GM21737 (cell line): Measurements from ENCODE around the gene BACH2.
"Not testable (repeated sequence)": the region's sequence is repeated elsewhere in the genome, so short reads cannot be mapped to it uniquely, and the experiment has no call there.

Experiments used
- ATAC-seq: cut with Tn5 transposase; IDR thresholded peaks from one replicate; pipeline ENCODE4 v1.9.1; 2021; ENCODE audit warnings: mild to moderate bottlenecking, moderate library complexity; ENCODE audit not compliant: unreplicated experiment

The BACH2 gene

DNA sequence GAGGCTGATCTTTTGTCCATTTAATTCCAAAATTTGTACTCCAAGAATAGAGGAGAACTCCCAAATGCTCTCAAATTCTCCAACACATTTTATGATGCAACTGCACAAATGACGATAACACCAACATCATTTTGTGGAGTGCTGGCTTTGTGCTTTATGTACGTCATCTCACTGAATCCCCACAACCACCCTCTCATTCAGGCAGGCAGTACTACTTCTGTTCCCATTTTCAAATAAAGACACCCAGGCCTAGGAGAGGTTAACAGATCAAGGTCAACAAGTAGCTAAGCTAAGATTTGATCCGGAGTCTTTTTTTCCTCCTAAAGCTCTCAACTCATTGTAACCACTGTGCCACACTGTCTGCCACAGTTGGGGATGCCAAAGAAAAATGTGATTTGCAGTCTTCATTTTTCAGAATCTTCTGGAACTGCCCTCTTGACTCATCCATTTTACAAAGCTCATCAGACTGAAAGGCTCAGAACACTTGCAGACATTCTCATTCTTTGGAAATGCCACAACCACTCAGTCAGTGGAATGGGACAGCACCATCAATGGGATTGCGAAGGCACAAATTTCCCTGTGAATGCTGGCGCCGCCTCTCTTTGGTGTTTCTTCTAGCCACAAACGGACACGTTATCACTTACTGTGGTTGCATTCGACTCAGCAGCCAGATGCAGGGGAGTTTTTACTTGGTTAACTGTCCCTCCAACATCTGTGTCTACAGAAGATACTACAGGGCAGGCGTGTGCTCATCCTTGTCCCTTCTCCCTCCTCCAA, 217.9 kb downstream of the BACH2 start:
- ATAC-seq: no peak

DNA sequence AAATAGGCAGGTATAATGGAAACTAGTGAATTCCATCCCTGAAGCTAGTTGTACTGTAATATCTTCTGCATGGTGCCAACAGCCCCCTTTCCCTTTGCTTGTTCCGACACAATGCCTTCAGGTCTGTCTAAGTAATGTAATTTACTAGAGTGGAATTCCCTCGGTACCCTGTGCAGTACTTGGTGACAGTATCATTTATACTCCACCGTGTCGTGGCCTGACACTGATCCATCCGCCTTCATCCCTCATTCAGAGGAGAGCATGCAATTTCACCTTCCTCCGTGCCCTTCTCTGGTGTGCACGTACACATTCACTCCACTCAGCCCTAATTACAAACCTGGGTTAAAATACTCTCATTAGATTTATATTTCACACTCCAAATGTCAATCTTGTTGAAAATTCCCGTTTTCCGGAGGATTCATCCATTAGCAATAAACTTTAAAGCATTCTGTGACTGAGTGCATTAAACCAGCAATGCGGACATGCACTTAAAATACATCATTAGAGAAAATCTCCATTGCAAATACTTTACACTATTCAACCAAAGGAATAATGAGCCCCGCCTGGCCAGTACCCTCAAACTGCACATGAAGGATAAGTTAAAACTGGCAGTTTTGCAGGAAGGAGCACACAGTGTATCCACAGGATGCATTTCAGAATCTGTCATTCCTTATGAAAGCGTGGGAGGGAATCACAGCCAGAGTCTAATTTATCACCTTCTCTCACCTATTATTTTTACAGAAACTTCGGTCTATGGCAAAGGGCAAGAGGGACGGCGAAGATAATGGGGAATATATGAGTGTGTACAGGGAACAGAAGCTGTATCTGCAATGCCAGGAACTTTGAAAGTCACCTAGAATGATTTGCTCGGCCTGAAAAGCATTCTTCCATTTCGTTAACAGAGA, 219.9 kb downstream of the BACH2 start:
- no peak for ATAC-seq

DNA sequence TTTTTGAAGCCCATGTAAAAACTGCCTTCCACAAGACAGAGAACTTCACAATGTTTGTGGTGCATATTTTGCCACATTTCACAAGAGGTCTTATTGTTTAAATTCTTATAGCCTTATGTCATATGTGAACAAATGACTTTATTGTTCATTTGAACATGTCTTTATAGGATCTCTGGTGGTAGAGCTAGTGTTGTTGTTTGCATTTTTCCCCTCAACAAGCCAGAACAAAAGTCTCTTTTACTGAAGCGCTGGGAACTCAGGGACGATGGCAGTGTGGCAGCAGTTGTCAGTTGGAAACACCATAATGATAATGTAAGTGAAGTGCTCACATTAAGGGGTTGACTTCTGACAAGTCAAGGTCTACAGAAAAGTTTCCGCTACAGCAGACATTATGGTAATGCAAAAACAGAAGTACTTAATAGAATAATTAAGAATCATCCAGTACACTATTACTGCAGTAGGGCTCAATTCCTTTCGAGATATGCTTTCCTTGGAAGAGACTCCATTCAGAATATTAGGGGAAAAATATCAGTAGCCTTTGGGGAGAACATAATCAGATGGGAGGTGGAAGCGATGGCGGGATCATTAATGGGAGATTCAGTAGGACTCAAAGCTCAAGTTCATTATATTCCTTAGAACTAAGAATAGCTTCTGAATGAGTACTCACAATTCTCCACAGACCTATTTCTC, 222.3 kb downstream of the BACH2 start:
- no peak for ATAC-seq

DNA sequence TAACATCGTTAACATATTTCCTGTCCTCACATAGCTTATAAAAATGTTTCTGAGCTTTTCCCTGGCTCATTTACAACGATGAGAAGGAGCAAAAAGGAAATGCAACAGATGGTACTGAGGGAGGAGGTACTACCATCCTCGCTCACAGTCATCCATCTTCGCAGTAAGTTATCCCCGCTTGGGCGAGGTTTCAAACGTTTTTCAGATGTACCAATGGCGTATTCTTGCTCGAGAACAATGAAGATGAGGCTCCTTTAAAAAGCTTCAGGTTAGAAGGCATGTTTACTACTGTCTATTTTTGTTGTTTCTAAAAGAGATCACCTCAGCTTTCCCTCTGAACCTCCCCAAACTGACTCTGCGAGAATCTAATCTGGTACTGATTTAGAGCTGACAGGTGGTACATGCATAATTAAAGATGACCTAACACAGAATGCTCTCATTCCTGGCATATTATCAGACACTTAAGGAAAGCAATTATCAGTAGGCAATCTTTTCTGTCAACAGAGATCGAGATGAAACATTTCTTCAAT, 223.6 kb downstream of the BACH2 start:
- ATAC-seq: no peak

DNA sequence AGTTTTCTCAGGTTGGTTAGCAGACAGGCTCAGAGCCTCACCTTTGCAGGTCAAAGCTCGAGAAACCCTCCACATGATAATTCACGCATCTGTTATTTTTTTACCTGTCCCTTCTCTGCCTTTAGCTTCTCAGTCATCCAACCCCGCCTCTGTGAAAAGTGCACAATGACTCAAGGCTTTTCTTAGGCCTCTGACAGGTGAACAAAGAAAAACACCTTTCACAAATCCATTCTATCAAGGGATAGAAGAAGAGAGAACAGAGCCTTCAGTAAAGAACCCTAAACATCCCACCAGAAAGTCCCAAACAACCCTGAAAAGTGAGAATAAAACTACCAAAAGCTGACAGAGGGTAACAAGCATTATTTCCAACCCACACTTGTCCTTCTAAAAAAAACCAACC, 224.1 kb downstream of the BACH2 start:
- no peak for ATAC-seq

DNA sequence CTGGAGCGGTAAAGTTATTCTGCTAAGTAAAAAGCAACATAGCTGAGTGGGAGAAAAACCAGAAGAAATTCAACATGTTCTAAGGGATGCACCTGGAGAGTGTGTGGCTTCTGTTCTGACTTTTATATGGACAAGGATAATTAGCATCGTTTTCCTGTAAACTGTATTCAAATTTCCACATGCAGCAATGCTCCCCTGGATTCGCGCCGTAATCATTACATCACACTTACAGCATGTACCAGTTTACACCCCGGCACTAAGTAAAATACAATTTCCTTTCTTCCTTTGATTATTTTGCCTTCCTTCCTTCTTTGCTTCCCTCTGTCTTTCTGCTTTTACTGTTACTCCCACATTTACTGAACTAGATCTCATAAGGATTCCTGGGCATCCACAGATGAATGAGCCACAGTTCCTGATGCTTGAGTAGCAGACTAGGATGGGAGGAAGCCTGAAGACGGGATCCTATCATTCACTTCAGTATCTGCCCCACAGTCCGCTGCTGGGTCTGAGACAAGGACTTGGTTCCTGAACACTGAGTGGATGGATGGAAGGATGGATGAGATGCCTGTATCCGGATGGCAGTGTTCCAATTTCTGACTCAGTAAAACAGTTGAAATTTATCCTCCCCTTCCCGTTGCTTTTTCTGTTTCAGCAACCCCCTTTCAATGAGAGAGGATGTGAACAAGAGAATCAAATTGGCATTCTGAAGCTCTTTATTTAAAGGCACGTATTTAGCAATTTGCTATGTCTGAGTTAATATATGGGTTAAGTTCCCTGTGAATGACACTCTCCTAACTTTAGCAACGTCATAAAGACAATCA, 227.7 kb downstream of the BACH2 start:
- no peak for ATAC-seq

DNA sequence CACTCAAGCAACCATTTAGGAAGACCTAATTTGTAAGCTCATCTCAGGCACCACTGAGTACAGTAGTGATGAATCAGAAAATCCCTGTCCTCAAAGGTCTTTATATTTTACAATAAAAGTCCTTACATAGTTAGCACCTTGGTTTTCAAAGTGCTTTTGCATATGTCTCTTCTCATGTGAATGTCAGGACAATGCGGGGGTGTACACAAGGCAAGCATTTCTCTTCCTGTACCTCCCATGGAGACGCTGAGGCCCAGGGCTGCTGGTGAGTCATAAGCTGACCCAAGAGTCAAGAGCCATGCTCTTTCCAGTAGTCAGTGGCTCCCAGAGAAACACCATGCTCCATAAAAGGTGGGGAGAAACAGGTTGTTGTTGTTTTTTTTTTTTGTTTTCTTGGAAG, 228.4 kb downstream of the BACH2 start:
- ATAC-seq: no peak

DNA sequence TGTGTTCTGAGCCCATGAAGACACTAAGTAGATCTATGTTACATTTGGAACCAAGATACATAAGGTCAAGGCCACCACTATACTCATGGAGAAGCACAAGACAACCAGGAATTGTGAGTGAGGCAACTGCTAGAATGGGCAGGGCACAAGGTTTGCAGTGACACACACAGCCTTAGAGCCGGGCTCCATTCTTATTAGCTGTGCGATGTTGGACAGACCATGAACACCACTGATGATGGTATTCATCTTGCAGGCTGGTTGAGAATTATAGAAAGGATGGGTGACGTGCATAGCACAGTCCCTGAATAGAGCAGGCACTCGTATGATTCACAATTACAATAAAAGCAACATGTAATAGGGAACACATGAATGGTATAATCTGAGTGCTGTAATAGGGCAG, 229.9 kb downstream of the BACH2 start:
- ATAC-seq: no peak

DNA sequence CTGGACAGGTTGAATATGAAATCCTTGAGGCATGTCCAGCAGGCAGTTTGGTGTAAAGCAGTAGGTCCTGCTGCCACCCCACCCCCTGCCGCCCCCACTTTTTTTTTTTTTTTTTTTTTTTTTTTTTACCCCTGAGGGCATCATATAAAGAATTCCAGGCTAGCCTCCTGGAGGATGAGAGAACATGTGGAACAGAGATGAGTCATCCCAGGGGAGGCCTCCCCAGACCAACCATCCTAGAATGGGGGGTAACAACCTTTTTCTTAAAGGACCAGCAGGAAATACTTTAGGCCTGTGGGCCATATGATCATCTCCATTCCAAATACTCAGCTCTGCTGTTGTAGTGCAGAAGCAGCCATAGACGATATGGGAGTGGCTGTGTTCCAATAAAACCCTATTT, 231.5 kb downstream of the BACH2 start:
- ATAC-seq: no peak

DNA sequence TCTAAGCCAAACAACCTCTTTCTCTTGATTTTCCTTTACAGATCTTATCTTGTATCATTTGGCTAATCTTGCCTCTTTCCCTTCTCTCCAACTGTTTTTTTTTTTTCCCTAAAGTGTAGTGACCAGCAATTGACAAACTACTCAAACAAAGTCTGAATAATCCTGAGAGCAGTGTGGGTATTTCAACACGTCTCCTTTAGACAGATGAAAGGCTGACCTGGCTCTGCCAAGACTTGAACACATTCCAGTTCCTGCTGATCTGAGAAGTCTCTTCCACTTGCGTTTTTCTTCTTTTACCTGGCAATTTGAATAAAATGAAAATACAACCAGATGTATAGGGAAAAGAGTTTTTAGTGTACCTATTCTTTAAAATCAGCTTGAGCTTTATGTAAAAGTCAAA, 234.0 kb downstream of the BACH2 start:
- no peak for ATAC-seq

DNA sequence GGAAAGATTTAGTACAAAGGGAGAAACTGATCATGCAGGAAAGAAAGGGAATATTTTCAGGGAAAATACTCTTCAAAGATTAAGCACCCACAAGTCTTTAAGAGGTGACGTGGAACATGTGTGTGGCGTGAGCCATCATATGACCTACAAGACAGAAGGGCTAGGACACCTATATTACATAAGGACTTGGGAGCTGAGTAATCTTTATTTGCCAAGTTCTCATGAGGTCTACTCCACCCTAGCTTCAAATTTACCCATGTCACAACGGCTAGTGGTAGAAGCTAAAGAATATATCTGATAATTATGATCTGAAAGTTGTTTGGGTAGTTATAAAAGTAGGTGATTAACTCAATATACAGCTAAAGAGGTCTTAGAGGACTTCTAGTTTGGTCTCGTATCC, 234.6 kb downstream of the BACH2 start:
- ATAC-seq: no peak

DNA sequence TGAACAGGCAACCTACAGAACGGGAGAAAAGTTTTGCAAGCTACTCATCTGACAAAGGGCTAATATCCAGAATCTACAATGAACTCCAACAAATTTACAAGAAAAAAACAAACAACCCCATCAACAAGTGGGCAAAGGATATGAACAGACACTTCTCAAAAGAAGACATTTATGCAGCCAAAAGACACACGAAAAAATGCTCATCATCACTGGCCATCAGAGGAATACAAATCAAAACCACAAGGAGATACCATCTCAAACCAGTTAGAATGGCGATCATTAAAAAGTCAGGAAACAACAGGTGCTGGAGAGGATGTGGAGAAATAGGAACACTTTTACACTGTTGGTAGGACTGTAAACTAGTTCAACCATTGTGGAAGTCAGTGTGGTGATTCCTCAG, 237.5 kb downstream of the BACH2 start:
- not testable (repeated sequence) for ATAC-seq

DNA sequence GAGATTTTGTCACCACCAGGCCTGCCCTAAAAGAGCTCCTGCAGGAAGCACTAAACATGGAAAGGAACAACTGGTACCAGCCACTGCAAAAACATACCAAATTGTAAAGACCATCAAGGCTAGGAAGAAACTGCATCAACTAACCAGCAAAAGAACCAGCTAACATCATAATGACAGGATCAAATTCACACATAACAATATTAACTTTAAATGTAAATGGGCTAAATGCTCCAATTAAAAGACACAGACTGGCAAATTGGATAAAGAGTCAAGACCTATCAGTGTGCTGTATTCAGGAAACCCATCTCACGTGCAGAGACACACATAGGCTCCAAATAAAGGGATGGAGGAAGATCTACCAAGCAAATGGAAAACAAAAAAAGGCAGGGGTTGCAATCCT, 240.7 kb downstream of the BACH2 start:
- not testable (repeated sequence) for ATAC-seq

DNA sequence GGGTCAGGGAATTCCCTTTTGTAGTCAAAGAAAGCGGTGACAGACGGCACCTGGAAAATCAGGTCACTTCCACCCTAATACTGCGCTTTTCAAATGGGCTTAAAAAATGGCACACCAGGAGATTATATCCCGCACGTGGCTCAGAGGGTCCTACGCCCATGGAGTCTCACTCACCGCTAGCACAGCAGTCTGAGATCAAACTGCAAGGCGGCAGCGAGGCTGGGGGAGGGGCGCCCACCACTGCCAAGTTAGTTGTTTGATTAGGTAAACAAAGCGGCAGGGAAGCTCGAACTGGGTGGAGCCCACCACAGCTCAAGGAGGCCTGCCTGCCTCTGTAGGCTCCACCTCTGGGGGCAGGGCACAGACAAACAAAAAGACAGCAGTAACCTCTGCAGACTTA, 242.4 kb downstream of the BACH2 start:
- ATAC-seq: not testable (repeated sequence)

DNA sequence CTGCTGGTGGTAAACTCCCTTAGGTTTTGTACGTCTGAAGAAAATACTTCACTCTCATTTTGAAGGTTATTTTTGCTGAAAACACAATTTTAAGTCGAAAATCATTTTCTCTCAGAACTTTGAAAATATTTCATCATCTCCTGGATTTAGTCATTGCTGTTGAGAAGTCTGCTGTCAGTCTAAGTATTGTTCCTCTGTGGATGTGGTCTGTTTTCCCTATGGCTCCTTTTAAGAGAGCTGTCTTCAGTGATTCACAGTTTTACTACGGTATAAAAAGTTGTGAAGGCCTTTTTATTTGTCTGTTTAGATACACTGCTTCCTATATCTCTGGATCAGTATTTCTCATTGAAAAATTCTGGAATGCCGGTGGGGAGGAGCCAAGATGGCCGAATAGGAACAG, 243.0 kb downstream of the BACH2 start:
- no peak for ATAC-seq

DNA sequence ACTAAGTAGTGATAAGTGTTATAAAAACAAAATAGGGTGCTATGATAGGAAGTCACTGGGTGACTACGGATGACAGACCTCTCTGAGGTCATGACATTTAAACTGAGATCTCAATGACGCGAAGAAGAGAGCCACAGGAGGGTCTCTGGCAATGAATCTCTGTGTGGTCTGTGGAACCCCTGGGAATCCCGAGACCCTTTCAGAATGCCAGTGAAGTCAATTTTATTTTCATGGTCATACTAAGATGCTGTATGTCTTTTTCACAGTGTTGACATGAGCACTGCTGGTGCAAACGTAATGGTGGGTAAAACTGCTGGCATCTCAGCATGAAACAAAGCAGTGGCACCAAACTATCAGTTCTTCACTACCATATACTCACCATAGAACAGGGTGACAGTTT, 247.3 kb downstream of the BACH2 start:
- no peak for ATAC-seq

DNA sequence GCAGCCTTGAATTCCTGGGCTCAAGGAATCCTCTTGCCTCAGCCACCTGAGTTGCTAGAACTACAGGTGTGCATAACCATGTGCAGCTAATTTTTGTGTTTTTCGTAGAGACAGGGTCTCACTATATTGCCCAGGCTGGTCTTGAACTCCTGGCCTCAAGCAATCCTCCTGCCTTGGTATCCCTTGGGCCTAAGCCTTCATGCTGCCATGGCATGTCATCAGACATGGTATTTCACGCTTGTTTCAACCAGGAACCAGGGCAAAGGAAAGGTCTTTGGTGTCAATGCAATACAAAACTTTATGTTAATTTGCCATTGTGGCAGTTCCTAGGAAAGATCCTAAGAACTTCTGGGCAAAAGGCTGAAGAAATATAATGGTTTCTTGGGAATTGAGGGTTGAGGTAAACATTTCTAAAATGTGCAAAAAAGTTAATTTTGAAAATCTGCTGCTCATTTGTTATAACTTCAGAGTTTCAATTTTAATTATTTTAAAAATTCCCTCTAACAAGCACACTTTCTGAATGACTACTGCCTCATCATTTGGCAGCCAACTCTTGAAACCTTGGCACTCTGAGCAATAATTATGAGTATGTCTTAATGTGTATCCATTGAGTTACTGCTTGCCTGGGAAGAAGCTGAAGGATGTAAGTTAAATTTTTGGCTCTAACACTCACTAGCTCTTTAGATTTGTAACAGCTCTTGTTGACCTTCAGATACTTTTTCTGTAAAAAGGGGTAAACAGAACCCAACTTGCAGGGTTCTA, 248.3 kb downstream of the BACH2 start:
- ATAC-seq: no peak

DNA sequence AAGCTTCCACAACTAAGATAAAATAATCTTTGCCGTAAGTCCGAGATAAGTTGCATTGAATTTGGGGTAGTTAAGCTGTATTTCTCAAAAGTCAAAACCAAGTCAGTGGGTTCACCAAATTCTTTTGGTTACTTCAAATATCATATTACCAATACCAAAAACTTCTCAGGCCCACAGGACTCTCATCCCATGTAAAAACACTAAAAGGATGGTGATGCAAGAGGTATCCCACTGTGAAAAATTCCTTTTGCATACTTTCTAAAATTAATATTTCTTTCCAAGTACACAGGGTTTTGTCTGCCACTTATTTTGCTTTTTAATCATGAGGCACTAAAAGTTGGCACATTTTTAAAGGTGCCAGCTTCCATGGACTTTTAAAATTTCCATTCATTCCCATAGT, 251.1 kb downstream of the BACH2 start:
- ATAC-seq: no peak

DNA sequence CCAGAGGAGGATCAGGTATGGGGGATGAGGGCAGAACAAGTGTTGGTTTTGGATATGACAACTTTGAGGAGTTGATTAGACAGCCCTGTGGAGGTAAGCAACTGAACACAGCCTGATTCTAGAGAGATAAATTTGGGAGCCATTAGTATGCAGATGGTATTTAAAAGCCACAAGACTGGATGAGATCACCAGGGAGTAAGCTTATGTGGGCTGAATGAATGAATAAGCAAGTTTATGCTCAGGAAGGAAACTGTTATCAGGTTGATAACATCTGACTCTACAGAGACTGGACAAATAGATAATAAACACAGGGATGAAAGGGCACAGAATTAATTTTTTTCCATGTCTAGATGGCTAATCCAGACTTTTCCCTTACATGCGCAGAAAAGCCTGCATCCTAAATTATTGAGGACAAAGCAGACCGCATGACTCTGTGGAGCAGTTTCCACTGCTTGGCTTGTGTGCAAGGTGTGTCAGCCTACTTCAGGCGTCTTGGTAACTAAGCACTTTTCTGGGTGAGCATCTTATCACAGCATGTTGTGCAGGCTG, 251.7 kb downstream of the BACH2 start:
- no peak for ATAC-seq
